Body of pancreas (tissue), 4 donors: Measurements from ENCODE around the gene MRPS11. TPM values are rescaled to one million over a fixed set of nuclear protein-coding genes. Genes with fewer than 3 reads are reported as not detected.

Experiments
- ATAC-seq: fragments of 150-250 bp; one replicate; pipeline ENCODE4 v1.9.1; 2016
- DNase-seq, 4 donors: peaks; one replicate each; pipeline ENCODE4 v3.0.0-alpha.2; 2019
- H3K27ac ChIP-seq, 4 donors: fragments of 200-600 bp; sonication (generic); 1 replicate in 3 of 4; 2 replicates in 1 of 4; pipeline versions ENCODE4 v1.5.1 to v1.6.1; 2016 to 2019; ENCODE audit warnings: mild to moderate bottlenecking in 1 of 4, mixed read lengths in 1 of 4, moderate library complexity in 1 of 4
- H3K27me3 ChIP-seq, 2 donors: fragments of 200-600 bp; sonication (generic); one replicate each; pipeline ENCODE4 v1.6.0; 2016; ENCODE audit warnings: mild to moderate bottlenecking in 1 of 2
- H3K36me3 ChIP-seq, 2 donors: fragments of 200-600 bp; sonication (generic); replicated peaks in 1 of 2; 2 replicates each; pipeline ENCODE4 v1.5.1; 2016; ENCODE audit warnings: low read depth in 2 of 2; ENCODE audit not compliant: insufficient read depth in 1 of 2
- H3K4me1 ChIP-seq: fragments of 200-600 bp; sonication (generic); one replicate; pipeline ENCODE4 v1.6.0; 2016
- H3K4me3 ChIP-seq, 2 donors: fragments of 200-600 bp; sonication (generic); 1 replicate in 1 of 2; 2 replicates in 1 of 2; pipeline ENCODE4 v1.5.1; 2016 to 2019
- H3K9me3 ChIP-seq, 3 donors: fragments of 200-600 bp; sonication (generic); 1 replicate in 2 of 3; 2 replicates in 1 of 3; pipeline ENCODE4 v1.5.1; 2016
- POLR2A ChIP-seq, 3 donors: fragments of 450-650 bp; IDR thresholded peaks; one replicate each; pipeline ENCODE4 v1.6.1; 2016; ENCODE audit warnings: antibody characterized with exemption in 3 of 3, mild to moderate bottlenecking in 2 of 3
- WGBS, 2 donors: methylation state at CpG; one replicate each; pipeline ENCODE4 v1.1.5; 2017; 5-methylcytosine and 5-hydroxymethylcytosine counted together
- intact Hi-C: fragments of 100-400 bp; cut with DNase I; formaldehyde crosslinking; loops from one replicate; pipeline ENCODE4 v1.15.1; 2023
- total RNA-seq, 2 donors: library from RNA; depleted of rRNA; stranded (reverse); fragments of >200 nt; gene quantifications; one replicate each; pipeline ENCODE4 v1.1.0, GENCODE V29; 2016
- TF ChIP-seq, protein P1 (sequence below), 7 experiments: fragments of 450-650 bp in 4 of 7; fragments of 200-600 bp in 3 of 7; sonication (generic) in 3 of 7; IDR thresholded peaks; one replicate each; pipeline ENCODE4 v1.5.1; 2016 to 2019; ENCODE audit warnings: antibody characterized with exemption in 7 of 7

MRPS11 gene
- total RNA-seq, 2 donors from 2014 or later, result 16.2 to 35.5 TPM

DNA sequence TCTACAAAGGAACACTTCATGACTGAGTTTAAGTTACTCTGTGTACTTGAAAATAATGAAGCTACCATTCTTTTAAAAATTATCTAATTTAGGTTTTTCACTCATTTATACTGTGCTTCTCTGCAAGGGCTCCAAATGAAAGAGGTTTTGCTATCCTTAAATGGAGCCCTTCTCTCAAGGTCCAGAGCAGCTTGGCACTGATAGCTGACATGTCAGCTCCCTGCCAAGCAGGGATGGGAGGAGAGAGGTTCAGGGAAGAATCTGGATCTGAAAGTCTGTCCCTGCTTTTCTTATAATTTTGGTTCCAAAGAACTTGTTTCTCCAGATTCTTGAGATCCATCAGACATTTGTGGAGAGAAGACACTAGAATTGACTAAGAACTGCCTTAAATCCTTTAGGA lies 39.1 kb downstream of the MRPS11 start:
- ATAC-seq (no peak), DNase-seq (no peak)
- TF ChIP-seq, protein P1, sequence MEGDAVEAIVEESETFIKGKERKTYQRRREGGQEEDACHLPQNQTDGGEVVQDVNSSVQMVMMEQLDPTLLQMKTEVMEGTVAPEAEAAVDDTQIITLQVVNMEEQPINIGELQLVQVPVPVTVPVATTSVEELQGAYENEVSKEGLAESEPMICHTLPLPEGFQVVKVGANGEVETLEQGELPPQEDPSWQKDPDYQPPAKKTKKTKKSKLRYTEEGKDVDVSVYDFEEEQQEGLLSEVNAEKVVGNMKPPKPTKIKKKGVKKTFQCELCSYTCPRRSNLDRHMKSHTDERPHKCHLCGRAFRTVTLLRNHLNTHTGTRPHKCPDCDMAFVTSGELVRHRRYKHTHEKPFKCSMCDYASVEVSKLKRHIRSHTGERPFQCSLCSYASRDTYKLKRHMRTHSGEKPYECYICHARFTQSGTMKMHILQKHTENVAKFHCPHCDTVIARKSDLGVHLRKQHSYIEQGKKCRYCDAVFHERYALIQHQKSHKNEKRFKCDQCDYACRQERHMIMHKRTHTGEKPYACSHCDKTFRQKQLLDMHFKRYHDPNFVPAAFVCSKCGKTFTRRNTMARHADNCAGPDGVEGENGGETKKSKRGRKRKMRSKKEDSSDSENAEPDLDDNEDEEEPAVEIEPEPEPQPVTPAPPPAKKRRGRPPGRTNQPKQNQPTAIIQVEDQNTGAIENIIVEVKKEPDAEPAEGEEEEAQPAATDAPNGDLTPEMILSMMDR (IDR thresholded peaks at IDR 0.05), result no peak
- no peak for TF ChIP-seq POLR2A (IDR thresholded peaks at IDR 0.05)
- Histone ChIP-seq H3K27ac (no peak overlapping the region), H3K4me3 (no peak overlapping the region), H3K9me3 (no peaks in the 10 kb centered on the region), H3K27me3 (no peaks in the 10 kb centered on the region), H3K36me3 (peaks cover 0 to 2% of the 10 kb centered on the region in 2 donors), H3K4me1 (no peaks in the 10 kb centered on the region)
- intact Hi-C loops, result no loop called here

DNA sequence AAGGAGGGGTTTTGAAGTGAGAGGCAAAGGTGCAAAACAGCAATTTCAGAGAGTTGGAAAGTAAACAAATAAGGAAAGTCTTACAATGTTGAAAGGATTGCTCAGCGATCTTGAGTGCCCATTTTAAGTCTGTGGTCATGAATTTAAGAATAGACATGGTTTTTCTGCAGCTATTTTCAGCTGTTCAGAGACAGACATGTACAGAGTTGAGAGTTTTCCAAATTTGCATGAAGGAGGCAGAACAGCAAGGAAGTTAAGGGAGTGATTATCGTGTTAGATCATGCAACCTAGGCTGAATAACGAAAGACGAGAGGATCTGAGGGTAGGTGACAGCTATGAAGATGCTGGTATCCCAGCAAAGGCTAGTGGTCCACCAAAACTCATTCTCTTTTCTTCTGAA lies 41.8 kb downstream of the MRPS11 start:
- WGBS, 2 donors, result 93 to 95% methylated on average over 4 of the region's 4 CpGs
- Histone ChIP-seq H3K36me3 (peaks cover 0 to 2% of the 10 kb centered on the region in 2 donors), H3K9me3 (no peaks in the 10 kb centered on the region), H3K4me1 (no peaks in the 10 kb centered on the region), H3K27ac (no peak overlapping the region), H3K27me3 (no peaks in the 10 kb centered on the region), H3K4me3 (no peak overlapping the region)
- intact Hi-C loops, result no loop called here
- TF ChIP-seq POLR2A (IDR thresholded peaks at IDR 0.05), result no peak
- TF ChIP-seq, protein P1 (IDR thresholded peaks at IDR 0.05), result no peak
- DNase-seq (no peak), ATAC-seq (no peak)

DNA sequence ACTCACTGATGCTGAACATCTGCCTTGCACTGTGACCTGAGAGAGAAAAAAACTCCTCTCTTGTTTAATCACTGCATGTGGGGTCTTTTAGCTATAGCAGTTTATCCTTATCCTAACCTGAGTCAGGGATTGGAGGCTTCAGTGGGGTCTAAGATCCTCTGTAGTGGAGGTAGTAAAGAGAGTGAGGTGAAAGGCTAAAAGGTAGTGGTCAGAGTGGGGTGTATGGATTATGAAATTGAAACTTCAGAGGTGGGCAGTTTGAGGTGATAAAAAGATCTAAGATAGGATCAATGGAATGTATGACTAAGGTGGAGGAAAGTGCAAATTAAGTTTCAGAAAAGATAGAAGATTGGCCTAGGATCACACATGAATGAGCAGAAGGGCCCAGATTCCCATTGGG lies 42.5 kb downstream of the MRPS11 start:
- Histone ChIP-seq H3K27me3 (no peaks in the 10 kb centered on the region), H3K36me3 (peaks cover 0 to 2% of the 10 kb centered on the region in 2 donors), H3K27ac (no peak overlapping the region), H3K9me3 (no peaks in the 10 kb centered on the region), H3K4me1 (no peaks in the 10 kb centered on the region), H3K4me3 (no peak overlapping the region)
- TF ChIP-seq, protein P1 (IDR thresholded peaks at IDR 0.05), result no peak
- no peak for TF ChIP-seq POLR2A (IDR thresholded peaks at IDR 0.05)
- DNase-seq (no peak), ATAC-seq (no peak)
- intact Hi-C loops, result no loop called here

DNA sequence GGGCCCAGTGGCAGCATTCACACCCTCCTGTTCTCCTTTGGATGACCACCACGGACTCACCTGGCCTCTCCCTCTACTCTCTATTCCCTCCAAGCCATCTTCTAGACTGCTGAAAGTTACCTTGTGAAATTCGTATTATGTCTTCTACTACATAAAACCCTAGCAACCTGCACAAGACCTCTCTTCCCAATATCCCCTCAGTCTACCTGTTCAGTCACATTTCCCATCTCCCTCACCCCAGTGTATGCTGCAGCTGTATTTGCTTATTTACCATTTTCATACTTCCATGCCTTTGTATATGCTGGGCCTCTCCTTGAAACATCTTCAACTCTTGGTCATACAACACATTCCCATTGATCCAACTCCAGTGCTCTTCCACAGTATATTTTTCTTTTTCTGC lies 43.7 kb downstream of the MRPS11 start:
- Histone ChIP-seq H3K36me3 (peaks cover 0 to 2% of the 10 kb centered on the region in 2 donors), H3K4me3 (no peak overlapping the region), H3K9me3 (no peaks in the 10 kb centered on the region), H3K27ac (no peak overlapping the region), H3K4me1 (no peaks in the 10 kb centered on the region), H3K27me3 (no peaks in the 10 kb centered on the region)
- ATAC-seq, result no peak
- intact Hi-C loops, result no loop called here
- 89 to 93% methylated on average over 2 of the region's 2 CpGs for WGBS, 2 donors
- no peak for TF ChIP-seq POLR2A (IDR thresholded peaks at IDR 0.05)
- TF ChIP-seq, protein P1 (IDR thresholded peaks at IDR 0.05), result no peak
- no peak for DNase-seq

DNA sequence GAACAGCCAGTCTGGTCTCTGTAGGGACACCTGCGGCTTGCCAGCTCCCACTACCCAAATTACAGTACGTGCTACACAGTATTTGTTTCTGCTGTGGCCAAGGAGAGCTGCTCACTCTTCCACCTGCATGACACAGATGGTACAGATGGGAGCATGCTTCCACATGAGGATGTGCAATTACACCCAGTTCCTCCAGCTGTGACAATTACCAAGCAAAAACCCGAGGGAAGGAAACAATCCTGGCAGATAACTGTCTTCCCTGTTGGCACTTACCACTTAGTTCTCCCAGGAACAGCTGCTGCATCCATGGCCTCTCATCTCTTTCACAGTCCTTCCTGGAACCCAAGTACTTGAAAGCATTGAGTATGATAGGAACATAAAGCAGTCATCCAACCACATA lies 44.6 kb downstream of the MRPS11 start:
- Histone ChIP-seq H3K27me3 (no peaks in the 10 kb centered on the region), H3K4me3 (no peak overlapping the region), H3K27ac (no peak overlapping the region), H3K36me3 (peaks cover 0 to 2% of the 10 kb centered on the region in 2 donors), H3K9me3 (no peaks in the 10 kb centered on the region), H3K4me1 (no peaks in the 10 kb centered on the region)
- ATAC-seq, result no peak
- TF ChIP-seq, protein P1 (IDR thresholded peaks at IDR 0.05), result no peak
- no peak for TF ChIP-seq POLR2A (IDR thresholded peaks at IDR 0.05)
- DNase-seq, result no peak
- WGBS, 2 donors, result 77 to 84% methylated on average over 3 of the region's 3 CpGs
- intact Hi-C loops, result no loop called here
